HG03342 (cell line): Measurements from ENCODE around the gene MORN3.
A peak's percentile ranks its signal among the peaks of the same experiment; 100 is the strongest.
"Not testable (repeated sequence)": the region's sequence is repeated elsewhere in the genome, so short reads cannot be mapped to it uniquely, and the experiment has no call there.

Experiments
- ATAC-seq: cut with Tn5 transposase; IDR thresholded peaks from one replicate; pipeline ENCODE4 v1.9.1; 2021; ENCODE audit warnings: mild to moderate bottlenecking, moderate library complexity; ENCODE audit not compliant: unreplicated experiment

Gene MORN3

DNA sequence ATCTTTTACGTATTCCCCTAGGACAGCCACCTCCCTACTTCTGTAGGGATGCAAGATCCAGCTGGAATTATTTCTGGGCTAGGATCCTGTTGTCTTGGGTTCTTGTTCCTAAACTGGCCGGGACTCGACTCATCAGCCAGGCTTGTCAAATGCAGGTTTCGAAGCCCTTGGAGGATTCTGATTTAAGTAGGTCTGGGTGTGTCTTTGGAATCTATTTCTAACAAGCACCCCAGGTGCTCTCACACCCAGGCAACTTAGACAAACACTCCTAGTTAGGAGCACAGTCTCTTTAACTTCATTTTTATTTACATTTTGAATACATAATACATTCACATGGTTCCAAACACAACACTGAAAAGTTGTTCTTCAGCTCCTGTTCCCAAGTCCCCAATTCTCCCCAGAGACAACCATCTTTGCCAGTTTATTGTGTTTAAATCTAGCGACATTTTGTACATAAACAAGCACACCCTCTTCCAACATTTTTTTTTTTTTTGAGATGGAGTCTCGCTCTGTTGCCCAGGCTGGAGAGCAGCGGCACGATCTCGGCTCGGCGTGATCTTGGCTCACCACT, 20.9 kb downstream of the MORN3 start:
- ATAC-seq = no peak

DNA sequence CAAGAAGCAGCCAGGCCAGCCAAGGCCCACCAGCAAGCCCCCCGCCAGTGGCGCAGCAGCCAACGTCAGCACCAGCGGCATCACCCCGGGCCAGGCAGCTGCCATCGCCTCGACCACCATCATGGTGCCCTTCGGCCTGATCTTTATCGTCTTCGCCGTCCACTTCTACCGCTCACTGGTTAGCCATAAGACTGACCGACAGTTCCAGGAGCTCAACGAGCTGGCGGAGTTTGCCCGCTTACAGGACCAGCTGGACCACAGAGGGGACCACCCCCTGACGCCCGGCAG, 28.2 kb downstream of the MORN3 start:
- no peak for ATAC-seq

- ATAC-seq = no peak
Observed at GRCh38 chr12:121638298-121639202, 30.9 kb downstream of the MORN3 start.

GRCh38 chr12:121637231-121637914, 32.1 kb downstream of the MORN3 start:
- no peak for ATAC-seq

DNA sequence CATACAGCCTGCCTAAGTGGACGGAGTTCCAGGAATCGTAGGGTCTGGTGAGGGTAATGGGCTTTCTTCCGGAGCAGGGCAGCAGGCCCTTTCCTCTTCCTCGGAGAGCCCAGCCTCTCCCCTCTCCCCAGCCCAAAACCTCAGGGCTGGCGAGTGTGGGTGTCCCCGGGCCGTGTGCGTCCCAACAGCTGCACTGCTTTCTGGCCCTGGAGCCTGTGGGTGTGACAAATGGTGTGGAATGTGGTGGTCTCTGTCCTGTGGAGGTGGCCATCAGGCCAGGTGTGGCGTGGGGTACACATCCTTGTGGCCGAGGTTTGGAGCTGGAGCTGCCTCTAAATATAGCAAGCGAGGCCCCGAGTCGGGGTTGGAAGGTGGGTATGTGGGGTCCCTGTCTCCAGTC, 34.6 kb downstream of the MORN3 start:
- ATAC-seq = no peak

- not testable (repeated sequence) for ATAC-seq
Observed at GRCh38 chr12:121633833-121634196, 35.6 kb downstream of the MORN3 start.

- ATAC-seq = no peak
Observed at GRCh38 chr12:121632069-121632970, 37.1 kb downstream of the MORN3 start.

GRCh38 chr12:121630791-121631355, 38.6 kb downstream of the MORN3 start:
- ATAC-seq = no peak

- no peak for ATAC-seq
Observed at GRCh38 chr12:121628536-121628935, 40.9 kb downstream of the MORN3 start.

- ATAC-seq = no peak
Observed at GRCh38 chr12:121628037-121628436, 41.4 kb downstream of the MORN3 start.

DNA sequence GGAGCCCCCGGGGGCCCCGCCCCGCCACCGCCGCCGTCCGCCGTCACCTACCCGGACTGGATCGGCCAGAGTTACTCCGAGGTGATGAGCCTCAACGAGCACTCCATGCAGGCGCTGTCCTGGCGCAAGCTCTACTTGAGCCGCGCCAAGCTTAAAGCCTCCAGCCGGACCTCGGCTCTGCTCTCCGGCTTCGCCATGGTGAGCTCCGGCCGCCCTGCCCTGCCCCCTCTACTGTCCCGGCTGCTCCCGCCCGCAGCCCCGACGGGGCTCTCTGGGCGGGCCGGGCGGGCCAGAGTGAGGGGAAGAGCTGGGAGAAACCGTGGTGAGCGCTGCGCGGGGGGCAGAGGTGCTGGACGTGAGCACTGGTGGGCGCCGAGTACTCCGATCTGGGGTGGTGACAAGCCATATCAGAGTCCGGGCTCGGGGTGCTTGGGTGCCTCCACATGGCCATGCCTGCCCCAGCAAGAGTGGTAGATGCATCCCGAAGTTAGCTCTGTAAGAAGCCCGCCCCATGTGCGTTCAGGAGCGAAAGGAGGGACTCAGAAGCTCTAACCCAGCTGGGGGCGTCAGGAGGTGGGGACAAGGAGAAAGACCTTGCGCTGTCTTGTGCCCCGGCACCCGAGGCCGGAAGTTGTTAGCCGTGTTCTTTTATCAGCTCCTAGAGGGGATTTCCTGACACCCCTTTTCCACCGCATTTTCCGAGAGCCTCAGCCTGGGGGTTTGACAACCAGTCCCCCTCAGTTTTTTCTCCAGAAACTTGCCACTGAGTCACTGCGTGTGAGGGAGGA, 42.4 kb downstream of the MORN3 start:
- peak; percentile 25 for ATAC-seq

DNA sequence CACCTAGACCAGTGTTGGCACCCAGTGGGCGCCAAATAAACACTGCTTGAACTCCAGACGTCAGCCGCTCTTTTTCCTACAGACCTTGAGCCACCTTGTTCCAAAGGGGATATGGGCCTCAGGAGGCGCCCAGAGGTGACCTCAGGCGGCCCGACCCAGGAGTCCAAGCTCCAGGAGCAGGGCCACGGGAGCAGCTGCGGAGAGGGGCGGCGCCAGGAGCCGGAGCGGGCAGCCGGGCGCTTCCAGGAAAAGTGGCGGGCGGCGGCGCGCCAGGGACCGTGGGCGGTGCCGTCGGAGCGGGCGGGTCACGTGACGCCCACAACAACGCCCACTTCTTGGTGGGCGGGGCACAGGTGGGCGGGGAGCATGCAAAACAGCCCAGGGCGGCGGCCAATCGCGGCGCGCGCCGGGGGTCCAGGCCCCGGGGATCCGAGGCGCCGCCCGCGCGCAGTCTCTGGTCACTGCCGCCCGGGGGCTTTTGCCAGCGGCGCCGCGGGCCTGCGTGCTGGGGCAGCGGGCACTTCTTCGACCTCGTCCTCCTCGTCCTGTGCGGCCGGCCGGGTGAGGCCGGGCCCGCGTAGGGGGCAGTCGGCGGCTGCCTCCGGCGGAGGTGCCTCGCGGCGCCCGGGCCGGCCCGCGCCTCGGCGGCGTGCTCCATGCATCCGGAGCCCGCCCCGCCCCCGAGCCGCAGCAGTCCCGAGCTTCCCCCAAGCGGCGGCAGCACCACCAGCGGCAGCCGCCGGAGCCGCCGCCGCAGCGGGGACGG, 43.2 kb downstream of the MORN3 start, which contains the start of gene ORAI1:
ORAI1 (plus strand) TSS at position 444 of the 766 bp plus-strand sequence.
- ATAC-seq = peak; percentile 64

DNA sequence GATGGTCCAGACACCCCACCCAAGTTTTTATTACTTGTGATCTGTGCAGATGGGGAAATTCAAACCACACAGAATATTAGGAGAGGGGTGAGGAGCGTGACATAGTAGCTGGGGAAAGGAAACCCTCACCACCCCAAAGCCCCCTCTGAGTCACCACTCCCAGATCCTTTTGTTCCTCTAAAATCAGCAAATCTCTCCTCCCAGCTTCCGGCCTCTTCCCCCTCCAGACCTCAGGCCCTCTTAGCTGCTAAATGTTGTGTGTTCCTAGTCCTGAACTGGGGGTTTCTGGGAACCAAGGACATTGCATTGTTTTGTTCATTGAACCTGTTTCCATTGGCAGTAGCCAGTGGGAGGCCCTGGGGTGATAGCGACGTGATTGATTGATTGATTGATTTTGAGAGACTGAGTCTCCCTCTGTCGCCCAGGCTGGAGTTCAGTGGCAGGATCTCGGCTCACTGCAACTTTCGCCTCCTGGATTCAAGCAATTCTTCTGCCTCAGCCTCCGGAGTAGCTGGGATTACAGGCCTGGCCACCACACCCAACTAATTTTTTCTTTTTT, 49.0 kb downstream of the MORN3 start:
- no peak for ATAC-seq

DNA sequence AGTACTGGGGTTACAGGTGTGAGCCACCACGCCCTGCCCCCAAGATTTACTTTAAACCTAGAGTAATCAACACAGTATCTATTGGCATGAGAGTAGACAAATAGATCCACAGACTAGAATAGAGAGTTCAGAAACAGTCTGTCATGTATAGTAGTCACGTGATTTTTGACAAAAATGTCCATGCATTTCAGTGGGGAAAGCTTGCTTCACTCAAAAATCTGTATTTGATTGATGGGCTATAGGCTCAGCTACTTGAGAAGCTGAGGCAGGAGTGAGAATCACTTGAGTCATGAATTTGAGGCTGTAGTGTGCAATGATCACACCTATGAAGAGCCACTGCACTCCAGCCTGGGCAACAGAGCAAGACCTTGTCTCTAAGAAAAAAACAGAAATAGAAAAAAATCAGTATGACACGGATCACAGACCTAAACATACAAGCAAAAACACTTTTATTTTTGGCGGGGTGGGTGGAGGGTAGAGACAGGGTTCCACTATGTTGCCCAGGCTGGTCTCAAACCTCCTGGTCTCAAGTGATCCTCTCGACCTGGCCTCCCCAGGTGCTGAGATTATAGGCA, 50.7 kb downstream of the MORN3 start:
- no peak for ATAC-seq

DNA sequence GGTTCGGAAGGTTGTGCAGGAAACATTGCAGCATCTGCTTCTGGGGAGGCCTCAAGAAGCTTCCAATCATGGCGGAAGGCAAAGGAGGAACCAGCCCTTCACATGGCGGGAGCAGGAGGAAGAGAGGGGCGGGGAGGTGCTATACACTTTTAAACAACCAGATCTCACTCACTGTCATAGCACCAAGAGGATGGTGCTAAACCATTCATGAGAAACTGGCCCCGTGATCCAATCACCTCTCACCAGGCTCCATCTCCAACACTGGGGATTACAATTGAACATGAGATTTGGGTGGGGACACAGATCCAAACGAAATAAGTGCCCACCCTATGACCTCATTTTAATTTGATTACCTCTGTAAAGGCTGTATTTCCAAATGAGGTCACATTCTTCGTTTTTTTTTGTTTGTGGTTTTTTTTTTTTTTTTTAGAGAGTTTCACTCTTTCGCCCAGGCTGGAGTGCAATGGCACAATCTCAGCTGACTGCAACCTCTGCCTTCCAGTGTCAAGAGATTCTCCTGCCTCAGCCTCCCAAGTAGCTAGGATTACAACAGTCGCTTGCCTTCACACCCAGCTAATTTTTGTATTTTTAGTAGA, 54.5 kb downstream of the MORN3 start:
- no peak for ATAC-seq

DNA sequence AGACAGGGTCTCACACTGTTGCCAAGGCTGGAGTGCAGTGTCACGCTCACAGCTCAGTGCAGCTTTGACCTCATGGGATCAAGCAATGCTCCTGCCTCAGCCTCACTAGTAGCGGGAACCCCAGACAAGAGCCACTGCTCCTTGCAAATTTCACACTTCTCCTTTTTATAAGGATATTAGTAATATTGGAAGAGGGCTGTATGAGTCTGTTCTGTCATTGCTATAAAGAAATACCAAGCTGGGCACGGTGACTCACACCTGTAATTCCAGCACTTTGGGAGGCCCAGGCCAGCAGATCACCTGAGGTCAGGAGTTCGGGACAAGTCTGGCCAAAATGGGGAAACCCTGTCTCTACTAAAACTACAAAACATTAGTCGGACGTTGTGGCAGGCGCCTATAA, 56.0 kb downstream of the MORN3 start:
- ATAC-seq = no peak

- no peak for ATAC-seq
Observed at GRCh38 chr12:121611306-121611705, 58.1 kb downstream of the MORN3 start.
